ENCODE results near the gene BPIFB2. TPM values are rescaled to one million over a fixed set of nuclear protein-coding genes. Genes with fewer than 3 reads are reported as not detected.

Gene BPIFB2
- total and polyA plus RNA-seq, 2 donors (not counting 3 experiments of a cell fraction or from before 2014, with no cell fraction given), result not detected

DNA sequence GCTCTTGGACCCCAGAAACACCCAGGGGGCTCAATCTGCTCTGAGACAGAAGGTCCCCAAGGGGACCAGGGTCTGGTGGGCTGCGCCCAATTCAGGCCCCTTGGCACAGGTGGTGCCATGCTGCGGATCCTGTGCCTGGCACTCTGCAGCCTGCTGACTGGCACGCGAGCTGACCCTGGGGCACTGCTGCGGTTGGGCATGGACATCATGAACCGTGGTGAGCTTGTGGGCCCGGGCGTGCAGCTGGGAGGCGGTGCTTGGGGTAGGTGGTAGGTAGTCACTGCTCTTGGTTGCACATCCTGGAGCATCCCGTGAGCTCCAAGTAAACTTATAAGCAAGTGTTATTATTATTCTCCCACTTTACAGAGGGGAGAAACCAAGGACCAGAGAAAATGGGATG, 24.0 kb downstream of the BPIFB2 start, which contains the start of gene BPIFB6:
BPIFB6 (plus strand) TSS at position 118 of the 400 bp plus-strand sequence; CDS start at position 118, 0 bp downstream.
- H3K27me3 ChIP-seq (ENCODE audit: control insufficient read depth in 2 of 2, insufficient read depth in 2 of 2, low read length in 2 of 2), result no peaks in the 10 kb centered on the region
- no peak for FAIRE-seq
- BruUV-seq (replicated peaks), result no TSS peak
- H3K9me1 ChIP-seq (replicated peaks; ENCODE audit: control insufficient read depth, extremely low read depth, insufficient read depth, low read length), result no peaks in the 10 kb centered on the region
- intact Hi-C loops (cut with micrococcal nuclease), result no loop called here
- no peak for DNase-seq (ENCODE audit: low read depth, low spot score)
- no peak within 1 kb of the TSS for H3K27ac ChIP-seq (ENCODE audit: insufficient read depth, low read depth, low read length)
- no peak within 1 kb of the TSS for H3K9ac ChIP-seq (replicated peaks; ENCODE audit: extremely low read depth, insufficient read depth, low read length)
- dilution Hi-C loops (cut with MboI; ENCODE audit: extremely low pct_ligation_motif_present, low sequenced_read_pairs), result no loop called here
- H3K36me3 ChIP-seq (ENCODE audit: control insufficient read depth in 2 of 2, extremely low read depth in 1 of 2, insufficient read depth in 2 of 2, low read length in 2 of 2), result no peaks in the 10 kb centered on the region
- H2AFZ ChIP-seq (ENCODE audit: low read depth, low read length), result no peak within 1 kb of the TSS
- no peaks in the 10 kb centered on the region for H3K4me1 ChIP-seq (ENCODE audit: control insufficient read depth, extremely low read depth, insufficient read depth, low read length)
- H3K9me3 ChIP-seq (replicated peaks; ENCODE audit: control insufficient read depth, insufficient read depth, low read length), result no peaks in the 10 kb centered on the region
- H4K20me1 ChIP-seq (replicated peaks; ENCODE audit: control insufficient read depth, extremely low read depth, insufficient read depth, low read length), result no peaks in the 10 kb centered on the region
- no peak within 1 kb of the TSS for H3K4me2 ChIP-seq (ENCODE audit: insufficient read depth, low read length)
- TF ChIP-seq MYC (IDR thresholded peaks at IDR 0.05; ENCODE audit: low read depth, low read length) (no peak), EZH2 (IDR thresholded peaks at IDR 0.05; ENCODE audit: borderline replicate concordance, low read depth, low read length, severe bottlenecking) (no peak), GATA2 (IDR thresholded peaks at IDR 0.05; ENCODE audit: insufficient read depth, insufficient read length, low read depth, low read length) (no peak), FOS (IDR thresholded peaks at IDR 0.05; ENCODE audit: borderline replicate concordance, insufficient read depth, low read length) (no peak), POLR2AphosphoS5 (IDR thresholded peaks at IDR 0.05; ENCODE audit: insufficient read depth, low read depth, low read length) (no peak), JUN (IDR thresholded peaks at IDR 0.05; ENCODE audit: borderline replicate concordance, insufficient read depth, insufficient read length, low read depth) (no peak), POLR2A (IDR thresholded peaks at IDR 0.05; ENCODE audit: low read depth, low read length) (no peak)
- TF ChIP-seq, protein P1, sequence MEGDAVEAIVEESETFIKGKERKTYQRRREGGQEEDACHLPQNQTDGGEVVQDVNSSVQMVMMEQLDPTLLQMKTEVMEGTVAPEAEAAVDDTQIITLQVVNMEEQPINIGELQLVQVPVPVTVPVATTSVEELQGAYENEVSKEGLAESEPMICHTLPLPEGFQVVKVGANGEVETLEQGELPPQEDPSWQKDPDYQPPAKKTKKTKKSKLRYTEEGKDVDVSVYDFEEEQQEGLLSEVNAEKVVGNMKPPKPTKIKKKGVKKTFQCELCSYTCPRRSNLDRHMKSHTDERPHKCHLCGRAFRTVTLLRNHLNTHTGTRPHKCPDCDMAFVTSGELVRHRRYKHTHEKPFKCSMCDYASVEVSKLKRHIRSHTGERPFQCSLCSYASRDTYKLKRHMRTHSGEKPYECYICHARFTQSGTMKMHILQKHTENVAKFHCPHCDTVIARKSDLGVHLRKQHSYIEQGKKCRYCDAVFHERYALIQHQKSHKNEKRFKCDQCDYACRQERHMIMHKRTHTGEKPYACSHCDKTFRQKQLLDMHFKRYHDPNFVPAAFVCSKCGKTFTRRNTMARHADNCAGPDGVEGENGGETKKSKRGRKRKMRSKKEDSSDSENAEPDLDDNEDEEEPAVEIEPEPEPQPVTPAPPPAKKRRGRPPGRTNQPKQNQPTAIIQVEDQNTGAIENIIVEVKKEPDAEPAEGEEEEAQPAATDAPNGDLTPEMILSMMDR (IDR thresholded peaks at IDR 0.05; ENCODE audit: extremely low read depth in 1 of 2, insufficient read depth in 1 of 2, low read depth in 1 of 2, low read length in 2 of 2), result no peak
- TF ChIP-seq, protein P2, sequence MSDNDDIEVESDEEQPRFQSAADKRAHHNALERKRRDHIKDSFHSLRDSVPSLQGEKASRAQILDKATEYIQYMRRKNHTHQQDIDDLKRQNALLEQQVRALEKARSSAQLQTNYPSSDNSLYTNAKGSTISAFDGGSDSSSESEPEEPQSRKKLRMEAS (IDR thresholded peaks at IDR 0.05; ENCODE audit: insufficient read depth, insufficient read length), result no peak
- no peaks in the 10 kb centered on the region for H3K79me2 ChIP-seq (ENCODE audit: control insufficient read depth, insufficient read depth, low read length)
- ChIA-PET POLR2A (no interaction called here), CTCF (no interaction called here)
- H3K4me3 ChIP-seq (replicated peaks in 1 of 3; ENCODE audit: insufficient read depth in 1 of 3, low read depth in 1 of 3, low read length in 3 of 3), result no peak within 1 kb of the TSS

Measured in endothelial cell of umbilical vein (primary cell).